ENCODE measurements around the gene PITX1. TPM values are rescaled to one million over a fixed set of nuclear protein-coding genes. Genes with fewer than 3 reads are reported as not detected.

PITX1 gene
- total and polyA plus RNA-seq, 7 donors = 13.6 to 103 (median 42.7) TPM

DNA sequence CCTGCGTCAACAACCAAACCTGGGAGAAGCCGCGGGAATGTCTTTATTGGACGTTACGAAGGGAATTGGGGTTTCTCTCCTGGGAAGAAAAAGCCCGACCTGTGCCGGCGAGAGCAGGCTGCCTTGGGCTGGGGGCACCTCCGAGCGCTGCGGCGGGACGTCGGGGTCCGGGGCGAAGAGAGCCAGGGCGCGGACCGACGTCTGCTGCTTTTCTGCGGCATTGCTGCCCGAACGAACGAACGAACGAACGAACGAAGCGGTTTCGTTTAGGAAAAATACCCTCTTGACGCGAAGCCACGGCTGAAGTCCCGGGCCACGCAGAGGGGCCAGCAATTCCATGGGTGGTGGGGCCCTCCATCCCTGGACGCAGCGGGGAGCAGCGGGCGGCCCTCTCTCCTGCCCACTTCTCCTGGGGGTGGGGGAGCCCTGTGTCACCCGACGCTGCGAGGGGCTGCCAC lies 4.8 kb upstream of the PITX1 start:
- Histone ChIP-seq H3K4me1 (peaks cover 16% of the 10 kb centered on the region), H3K27ac (no peak overlapping the region), H3K36me3 (ENCODE audit: insufficient read depth in 1 of 2, low read depth in 1 of 2) (no peaks in the 10 kb centered on the region), H3K9me3 (no peaks in the 10 kb centered on the region), H3K4me3 (peak overlapping the region; percentile 65), H3K27me3 (ENCODE audit: insufficient read depth in 3 of 3, low read length in 2 of 3) (peaks cover 0 to 39% (median 7%) of the 10 kb centered on the region in 3 donors)
- 39 to 44% (median 39%) methylated on average over 37 to 42 of the region's 42 CpGs for WGBS, 3 donors
- no peak for DNase-seq
- no peak for ATAC-seq
- intact Hi-C loops (cut with DNase I) = loop anchor here in 1 of 2 donors (10.0 kb wide), 1 partner anchor 296 kb away; no protein-coding TSS in a partner anchor
- TF ChIP-seq, protein P1, sequence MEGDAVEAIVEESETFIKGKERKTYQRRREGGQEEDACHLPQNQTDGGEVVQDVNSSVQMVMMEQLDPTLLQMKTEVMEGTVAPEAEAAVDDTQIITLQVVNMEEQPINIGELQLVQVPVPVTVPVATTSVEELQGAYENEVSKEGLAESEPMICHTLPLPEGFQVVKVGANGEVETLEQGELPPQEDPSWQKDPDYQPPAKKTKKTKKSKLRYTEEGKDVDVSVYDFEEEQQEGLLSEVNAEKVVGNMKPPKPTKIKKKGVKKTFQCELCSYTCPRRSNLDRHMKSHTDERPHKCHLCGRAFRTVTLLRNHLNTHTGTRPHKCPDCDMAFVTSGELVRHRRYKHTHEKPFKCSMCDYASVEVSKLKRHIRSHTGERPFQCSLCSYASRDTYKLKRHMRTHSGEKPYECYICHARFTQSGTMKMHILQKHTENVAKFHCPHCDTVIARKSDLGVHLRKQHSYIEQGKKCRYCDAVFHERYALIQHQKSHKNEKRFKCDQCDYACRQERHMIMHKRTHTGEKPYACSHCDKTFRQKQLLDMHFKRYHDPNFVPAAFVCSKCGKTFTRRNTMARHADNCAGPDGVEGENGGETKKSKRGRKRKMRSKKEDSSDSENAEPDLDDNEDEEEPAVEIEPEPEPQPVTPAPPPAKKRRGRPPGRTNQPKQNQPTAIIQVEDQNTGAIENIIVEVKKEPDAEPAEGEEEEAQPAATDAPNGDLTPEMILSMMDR (IDR thresholded peaks at IDR 0.05) = no peak

DNA sequence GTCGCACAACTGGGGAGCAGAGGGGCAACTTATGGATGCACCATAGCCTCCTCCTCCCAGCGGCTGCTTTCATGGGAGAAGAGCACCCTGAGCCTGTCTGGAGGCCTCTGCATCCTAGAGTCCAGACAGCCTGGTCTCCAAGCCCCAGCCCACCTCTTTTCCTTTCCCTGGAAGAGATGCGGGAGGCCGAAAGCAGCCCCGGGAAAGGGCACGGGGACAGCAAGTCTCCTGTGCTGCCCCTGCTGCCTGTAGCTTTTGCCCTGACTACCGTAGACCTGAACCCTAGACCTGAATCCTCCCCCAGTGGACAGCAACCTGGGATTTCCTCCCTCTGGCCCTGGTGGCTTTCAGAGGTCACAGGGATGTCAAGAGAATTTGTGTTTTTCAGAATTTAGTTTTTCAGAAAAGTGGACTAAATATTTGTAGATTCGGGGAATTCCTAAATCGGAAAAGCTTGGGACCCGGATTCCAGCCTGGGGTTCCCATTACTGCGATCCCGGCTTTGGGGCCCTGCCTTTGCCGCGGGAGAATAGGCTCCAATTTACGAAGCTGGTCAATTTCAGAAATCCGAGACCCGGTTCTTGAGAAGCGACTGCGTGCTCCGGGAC lies 4.3 kb upstream of the PITX1 start:
- H3K4me1 ChIP-seq = peaks cover 16% of the 10 kb centered on the region
- DNase-seq (peak in 1 of 2 donors; percentile 16), ATAC-seq (no peak)
- TF ChIP-seq, protein P1 (IDR thresholded peaks at IDR 0.05) = no peak
- peaks cover 0 to 34% (median 7%) of the 10 kb centered on the region in 3 donors for H3K27me3 ChIP-seq (ENCODE audit: insufficient read depth in 3 of 3, low read length in 2 of 3)
- no peak overlapping the region for H3K4me3 ChIP-seq
- 68 to 85% (median 77%) methylated on average over 20 of the region's 20 CpGs for WGBS, 3 donors
- H3K36me3 ChIP-seq (ENCODE audit: insufficient read depth in 1 of 2, low read depth in 1 of 2) = no peaks in the 10 kb centered on the region
- intact Hi-C loops (cut with DNase I) = loop anchor here in 1 of 2 donors (10.0 kb wide), 1 partner anchor 296 kb away; no protein-coding TSS in a partner anchor
- no peaks in the 10 kb centered on the region for H3K9me3 ChIP-seq
- no peak overlapping the region for H3K27ac ChIP-seq

DNA sequence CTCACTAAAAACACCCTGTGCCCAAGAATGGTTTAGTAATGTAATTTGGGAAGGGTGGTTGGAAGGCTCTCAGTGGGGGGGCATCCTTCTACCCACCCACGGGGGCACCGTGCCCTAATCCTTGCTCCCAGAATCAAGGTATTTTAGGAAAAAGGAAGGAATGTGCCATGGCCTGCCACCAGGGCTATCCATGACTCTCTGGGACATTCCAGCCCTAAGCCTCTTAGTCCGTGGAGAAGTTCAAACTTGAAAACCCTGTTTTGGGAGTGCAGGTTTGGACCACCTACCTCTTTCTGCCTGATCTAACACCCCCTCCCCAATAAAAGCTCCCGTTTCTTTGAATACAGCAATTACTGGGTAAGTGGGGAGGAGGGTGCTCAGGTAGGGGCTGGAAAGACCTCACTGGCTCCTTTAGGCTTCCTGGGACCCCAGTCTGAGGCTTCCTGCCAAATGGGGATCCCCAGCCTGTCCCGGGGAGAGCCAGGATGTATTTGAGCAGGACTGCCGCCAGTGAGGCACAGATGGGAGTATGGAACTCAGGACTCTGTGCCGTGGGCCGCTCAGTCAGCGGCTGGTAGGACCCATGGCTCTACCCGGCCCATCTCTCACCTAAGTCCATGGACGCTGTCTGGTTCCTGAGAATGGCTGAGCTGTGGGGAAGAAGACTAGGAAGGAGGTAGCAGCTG lies 3.6 kb upstream of the PITX1 start:
- H3K27me3 ChIP-seq (ENCODE audit: insufficient read depth in 3 of 3, low read length in 2 of 3) = peaks cover 0 to 33% (median 7%) of the 10 kb centered on the region in 3 donors
- peaks cover 16% of the 10 kb centered on the region for H3K4me1 ChIP-seq
- no peaks in the 10 kb centered on the region for H3K36me3 ChIP-seq (ENCODE audit: insufficient read depth in 1 of 2, low read depth in 1 of 2)
- H3K4me3 ChIP-seq = no peak overlapping the region
- H3K27ac ChIP-seq = no peak overlapping the region
- DNase-seq (peak in 1 of 2 donors; percentile 30), ATAC-seq (no peak)
- WGBS, 3 donors = 67 to 71% (median 70%) methylated on average over 11 of the region's 11 CpGs
- H3K9me3 ChIP-seq = no peaks in the 10 kb centered on the region
- TF ChIP-seq, protein P1 (IDR thresholded peaks at IDR 0.05) = no peak
- intact Hi-C loops (cut with DNase I) = loop anchor here in 1 of 2 donors (10.0 kb wide), 1 partner anchor 297 kb away; no protein-coding TSS in a partner anchor

DNA sequence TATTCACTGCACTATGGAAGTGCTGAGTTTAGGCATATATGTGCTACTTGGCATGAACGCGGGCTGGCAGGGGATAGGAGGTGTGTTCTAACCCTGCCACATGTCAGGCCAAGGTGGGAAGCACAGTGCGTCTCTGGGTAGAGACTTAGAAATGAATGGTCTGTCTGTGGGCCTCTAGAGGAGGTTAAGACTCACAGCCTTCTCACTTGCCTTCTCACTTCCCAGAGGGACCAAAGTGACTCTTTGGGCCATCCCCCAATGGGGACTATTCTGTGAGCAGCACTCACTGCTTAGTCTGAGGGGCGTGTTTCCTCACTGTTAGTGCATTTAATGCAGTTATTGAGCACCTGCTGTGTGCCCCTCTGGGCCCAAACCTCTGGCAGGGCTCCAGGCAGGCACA lies 2.4 kb upstream of the PITX1 start:
- 78 to 82% (median 82%) methylated on average over 4 of the region's 4 CpGs for WGBS, 3 donors
- intact Hi-C loops (cut with DNase I) = loop anchor here in 1 of 2 donors (10.0 kb wide), 1 partner anchor 298 kb away; no protein-coding TSS in a partner anchor
- Histone ChIP-seq H3K27me3 (ENCODE audit: insufficient read depth in 3 of 3, low read length in 2 of 3) (peaks cover 0 to 37% (median 7%) of the 10 kb centered on the region in 3 donors), H3K36me3 (ENCODE audit: insufficient read depth in 1 of 2, low read depth in 1 of 2) (no peaks in the 10 kb centered on the region), H3K4me3 (no peak overlapping the region), H3K27ac (no peak overlapping the region), H3K4me1 (peaks cover 18% of the 10 kb centered on the region), H3K9me3 (no peaks in the 10 kb centered on the region)
- peak in 1 of 2 donors; percentile 40 for DNase-seq
- TF ChIP-seq, protein P1 (IDR thresholded peaks at IDR 0.05) = no peak
- no peak for ATAC-seq

Measured in psoas muscle (tissue), 8 donors.